Ammon's horn (tissue), 1 donor: ENCODE results near the gene TMEM247.
A peak's percentile ranks its signal among the peaks of the same experiment; 100 is the strongest.
"Not testable (repeated sequence)": the region's sequence is repeated elsewhere in the genome, so short reads cannot be mapped to it uniquely, and the experiment has no call there.

Source experiments
- DNase-seq: peaks from one replicate; pipeline ENCODE4 v3.0.0-alpha.2; 2016; ENCODE audit warnings: low spot score

Gene TMEM247

GRCh38 chr2:46512185-46512584 is 32.8 kb downstream of the TMEM247 start:
- no peak for DNase-seq

- no peak for DNase-seq
Measured at GRCh38 chr2:46514738-46515137, 35.4 kb downstream of the TMEM247 start.

- no peak for DNase-seq
Measured at GRCh38 chr2:46517485-46517884, 38.1 kb downstream of the TMEM247 start.

GRCh38 chr2:46518861-46519260 is 39.5 kb downstream of the TMEM247 start:
- DNase-seq: peak; percentile 78

GRCh38 chr2:46519265-46519664 is 39.9 kb downstream of the TMEM247 start:
- no peak for DNase-seq

GRCh38 chr2:46520130-46520711 is 40.9 kb downstream of the TMEM247 start:
- DNase-seq: no peak

- peak; percentile 54 for DNase-seq
Measured at GRCh38 chr2:46521215-46521683, 41.9 kb downstream of the TMEM247 start.

- not testable (repeated sequence) for DNase-seq
Measured at GRCh38 chr2:46522385-46522784, 43.0 kb downstream of the TMEM247 start.

GRCh38 chr2:46525522-46526155 is 46.3 kb downstream of the TMEM247 start:
- no peak for DNase-seq

GRCh38 chr2:46528880-46529279 is 49.5 kb downstream of the TMEM247 start:
- no peak for DNase-seq

GRCh38 chr2:46530639-46531038 is 51.3 kb downstream of the TMEM247 start:
- DNase-seq: no peak

- no peak for DNase-seq
Measured at GRCh38 chr2:46531863-46532262, 52.5 kb downstream of the TMEM247 start.
